HL-60 (cell line): ENCODE measurements around the gene TMX1.
A peak's percentile ranks its signal among the peaks of the same experiment; 100 is the strongest.
"Not testable (repeated sequence)": the region's sequence is repeated elsewhere in the genome, so short reads cannot be mapped to it uniquely, and the experiment has no call there.

Source experiments
- DNase-seq, 2 experiments: peaks; one replicate each; pipeline ENCODE4 v3.0.0-alpha.2; 2010 to 2020; ENCODE audit warnings: low read depth in 1 of 2, low spot score in 1 of 2
- H3K27ac ChIP-seq: fragments of 250-450 bp; sonication (Bioruptor Pico); replicated peaks from 2 replicates; pipeline ENCODE4 v1.5.1; 2020; ENCODE audit warnings: mild to moderate bottlenecking, moderate library complexity
- H3K27me3 ChIP-seq: fragments of 250-450 bp; sonication (Bioruptor Pico); 2 replicates; pipeline ENCODE4 v1.5.1; 2021; ENCODE audit warnings: mild to moderate bottlenecking, moderate library complexity; ENCODE audit not compliant: insufficient read depth, poor library complexity, severe bottlenecking
- H3K4me3 ChIP-seq: replicated peaks from 2 replicates; pipeline ENCODE4 v1.5.1; 2011; ENCODE audit warnings: mild to moderate bottlenecking, control low read depth, low read length; ENCODE audit not compliant: insufficient read depth
- GABPA ChIP-seq: IDR thresholded peaks from 2 replicates; pipeline ENCODE4 v1.6.1; 2012; ENCODE audit warnings: low read depth
- POLR2AphosphoS5 ChIP-seq: IDR thresholded peaks from 2 replicates; pipeline ENCODE4 v1.6.1; 2012; ENCODE audit warnings: low read depth
- SPI1 ChIP-seq: IDR thresholded peaks from 2 replicates; pipeline ENCODE4 v1.6.1; 2012; ENCODE audit warnings: low read depth, mild to moderate bottlenecking, borderline replicate concordance
- TF ChIP-seq, protein P1 (sequence below): IDR thresholded peaks from one replicate; pipeline ENCODE4 v1.5.1; 2011; ENCODE audit warnings: low read length, control low read depth, inconsistent platforms; ENCODE audit not compliant: insufficient read depth
- TF ChIP-seq, protein P2 (sequence below): IDR thresholded peaks from 2 replicates; pipeline ENCODE4 v1.6.1; 2012; ENCODE audit warnings: low read depth; ENCODE audit not compliant: insufficient replicate concordance

Gene TMX1

DNA sequence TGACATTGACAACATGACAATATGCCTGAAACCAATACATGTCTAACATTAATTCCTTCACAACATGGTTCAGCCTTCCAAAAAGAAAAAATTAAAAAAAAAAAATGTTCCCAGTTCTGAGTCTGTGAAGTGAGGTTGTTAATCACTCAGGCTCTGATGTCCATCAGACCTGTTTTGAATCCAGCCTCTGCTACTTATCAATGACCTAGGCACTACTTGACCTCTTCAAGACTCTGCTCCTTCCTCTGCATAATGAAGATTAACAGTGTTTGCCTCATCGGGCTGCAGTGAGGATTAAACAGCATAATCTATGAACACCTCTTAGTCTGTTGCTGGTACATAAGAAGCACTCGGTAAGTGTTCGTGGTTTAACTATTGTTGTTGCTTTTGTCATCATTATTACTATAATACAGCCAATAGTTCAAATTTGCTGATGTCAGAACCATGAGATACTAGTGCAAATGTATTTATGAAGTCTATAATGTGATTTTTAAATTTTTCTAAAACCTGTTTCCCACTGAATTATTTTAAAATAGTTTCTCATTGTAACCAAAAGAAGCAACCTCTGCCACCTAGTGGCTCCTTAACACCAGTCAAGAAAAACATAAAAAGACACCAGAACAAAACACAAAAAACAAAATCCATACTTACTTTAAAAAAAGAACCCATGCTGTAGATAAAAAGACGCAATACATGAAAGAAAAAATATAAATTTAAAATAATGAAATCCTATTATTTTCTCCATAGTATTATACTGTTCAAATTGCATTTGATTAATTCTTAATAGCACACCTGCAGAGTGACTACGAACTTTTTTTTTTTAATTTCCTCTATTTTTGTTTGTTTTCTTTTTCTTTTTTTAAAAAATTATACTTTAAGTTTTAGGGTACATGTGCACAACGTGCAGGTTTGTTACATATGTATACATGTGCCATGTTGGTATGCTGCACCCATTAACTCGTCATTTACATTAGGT is 20.3 kb upstream of the TMX1 start:
- TF ChIP-seq GABPA, result no peak
- TF ChIP-seq, protein P1, sequence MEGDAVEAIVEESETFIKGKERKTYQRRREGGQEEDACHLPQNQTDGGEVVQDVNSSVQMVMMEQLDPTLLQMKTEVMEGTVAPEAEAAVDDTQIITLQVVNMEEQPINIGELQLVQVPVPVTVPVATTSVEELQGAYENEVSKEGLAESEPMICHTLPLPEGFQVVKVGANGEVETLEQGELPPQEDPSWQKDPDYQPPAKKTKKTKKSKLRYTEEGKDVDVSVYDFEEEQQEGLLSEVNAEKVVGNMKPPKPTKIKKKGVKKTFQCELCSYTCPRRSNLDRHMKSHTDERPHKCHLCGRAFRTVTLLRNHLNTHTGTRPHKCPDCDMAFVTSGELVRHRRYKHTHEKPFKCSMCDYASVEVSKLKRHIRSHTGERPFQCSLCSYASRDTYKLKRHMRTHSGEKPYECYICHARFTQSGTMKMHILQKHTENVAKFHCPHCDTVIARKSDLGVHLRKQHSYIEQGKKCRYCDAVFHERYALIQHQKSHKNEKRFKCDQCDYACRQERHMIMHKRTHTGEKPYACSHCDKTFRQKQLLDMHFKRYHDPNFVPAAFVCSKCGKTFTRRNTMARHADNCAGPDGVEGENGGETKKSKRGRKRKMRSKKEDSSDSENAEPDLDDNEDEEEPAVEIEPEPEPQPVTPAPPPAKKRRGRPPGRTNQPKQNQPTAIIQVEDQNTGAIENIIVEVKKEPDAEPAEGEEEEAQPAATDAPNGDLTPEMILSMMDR, result peak; percentile 9
- TF ChIP-seq, protein P2, sequence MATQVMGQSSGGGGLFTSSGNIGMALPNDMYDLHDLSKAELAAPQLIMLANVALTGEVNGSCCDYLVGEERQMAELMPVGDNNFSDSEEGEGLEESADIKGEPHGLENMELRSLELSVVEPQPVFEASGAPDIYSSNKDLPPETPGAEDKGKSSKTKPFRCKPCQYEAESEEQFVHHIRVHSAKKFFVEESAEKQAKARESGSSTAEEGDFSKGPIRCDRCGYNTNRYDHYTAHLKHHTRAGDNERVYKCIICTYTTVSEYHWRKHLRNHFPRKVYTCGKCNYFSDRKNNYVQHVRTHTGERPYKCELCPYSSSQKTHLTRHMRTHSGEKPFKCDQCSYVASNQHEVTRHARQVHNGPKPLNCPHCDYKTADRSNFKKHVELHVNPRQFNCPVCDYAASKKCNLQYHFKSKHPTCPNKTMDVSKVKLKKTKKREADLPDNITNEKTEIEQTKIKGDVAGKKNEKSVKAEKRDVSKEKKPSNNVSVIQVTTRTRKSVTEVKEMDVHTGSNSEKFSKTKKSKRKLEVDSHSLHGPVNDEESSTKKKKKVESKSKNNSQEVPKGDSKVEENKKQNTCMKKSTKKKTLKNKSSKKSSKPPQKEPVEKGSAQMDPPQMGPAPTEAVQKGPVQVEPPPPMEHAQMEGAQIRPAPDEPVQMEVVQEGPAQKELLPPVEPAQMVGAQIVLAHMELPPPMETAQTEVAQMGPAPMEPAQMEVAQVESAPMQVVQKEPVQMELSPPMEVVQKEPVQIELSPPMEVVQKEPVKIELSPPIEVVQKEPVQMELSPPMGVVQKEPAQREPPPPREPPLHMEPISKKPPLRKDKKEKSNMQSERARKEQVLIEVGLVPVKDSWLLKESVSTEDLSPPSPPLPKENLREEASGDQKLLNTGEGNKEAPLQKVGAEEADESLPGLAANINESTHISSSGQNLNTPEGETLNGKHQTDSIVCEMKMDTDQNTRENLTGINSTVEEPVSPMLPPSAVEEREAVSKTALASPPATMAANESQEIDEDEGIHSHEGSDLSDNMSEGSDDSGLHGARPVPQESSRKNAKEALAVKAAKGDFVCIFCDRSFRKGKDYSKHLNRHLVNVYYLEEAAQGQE, result no peak
- no peaks in the 10 kb centered on the region for H3K27me3 ChIP-seq
- H3K4me3 ChIP-seq, result no peak overlapping the region
- no peak overlapping the region for H3K27ac ChIP-seq
- no peak for DNase-seq

DNA sequence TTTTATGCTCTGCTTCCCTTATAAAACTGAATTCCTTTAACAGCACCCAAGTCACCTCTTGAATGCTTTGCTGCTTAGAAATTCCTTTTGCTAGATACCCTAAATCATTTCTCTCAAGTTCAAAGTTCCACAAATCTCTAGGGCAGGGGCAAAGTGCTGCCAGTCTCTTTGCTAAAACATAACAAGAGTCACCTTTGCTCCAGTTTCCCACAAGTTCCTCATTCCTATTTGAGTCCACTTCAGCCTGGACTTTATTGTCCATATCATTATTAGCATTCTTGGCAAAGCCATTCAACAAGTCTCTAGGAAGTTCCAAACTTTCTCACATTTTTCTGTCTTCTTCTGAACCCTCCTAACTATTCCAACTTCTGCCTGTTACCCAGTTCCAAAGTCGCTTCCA is 16.6 kb upstream of the TMX1 start:
- not testable (repeated sequence) for DNase-seq, H3K4me3 ChIP-seq, H3K27ac ChIP-seq, H3K27me3 ChIP-seq

DNA sequence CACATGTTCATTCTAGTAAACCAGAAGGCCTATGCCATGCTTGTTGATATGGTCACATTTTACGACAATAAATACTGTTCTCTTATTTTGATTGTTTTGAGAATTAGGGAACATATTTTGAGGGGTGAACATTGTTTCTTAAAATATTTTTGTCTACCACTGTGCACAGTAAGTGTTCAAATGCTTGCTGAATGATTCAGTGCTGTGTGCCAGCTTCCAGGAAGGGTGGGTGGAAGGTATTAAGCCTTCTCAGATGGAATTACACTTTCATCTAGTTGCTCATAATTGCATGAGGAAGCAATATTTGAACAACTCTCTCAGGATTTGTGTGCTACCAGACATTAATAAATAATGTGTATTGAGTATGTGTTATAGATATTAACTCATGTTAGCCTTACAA is 15.5 kb upstream of the TMX1 start:
- TF ChIP-seq GABPA (no peak), SPI1 (no peak), POLR2AphosphoS5 (no peak)
- TF ChIP-seq, protein P1, result no peak
- TF ChIP-seq, protein P2, result no peak

DNA sequence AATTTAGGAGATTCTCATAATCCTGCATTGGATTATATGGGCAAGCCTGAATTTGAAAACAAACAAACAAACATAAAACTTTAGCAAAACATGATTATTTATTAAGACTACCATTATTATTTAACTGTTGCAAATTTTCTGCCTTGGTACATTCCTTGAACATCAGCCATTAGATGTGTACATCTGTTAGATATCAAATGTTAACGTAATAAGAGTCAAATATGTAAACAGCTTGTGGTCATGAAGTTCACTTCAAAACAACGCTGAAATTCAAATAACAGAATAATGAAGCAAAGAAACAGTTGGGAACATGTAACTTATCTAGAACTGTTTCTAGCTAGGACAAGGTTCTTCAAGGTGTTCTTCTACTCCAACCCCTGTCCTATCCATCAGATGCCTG is 14.3 kb upstream of the TMX1 start:
- DNase-seq, result no peak
- Histone ChIP-seq H3K4me3 (no peak overlapping the region), H3K27ac (no peak overlapping the region), H3K27me3 (no peaks in the 10 kb centered on the region)
- TF ChIP-seq, protein P2, result no peak
- TF ChIP-seq POLR2AphosphoS5 (no peak), GABPA (no peak), SPI1 (no peak)
- TF ChIP-seq, protein P1, result no peak

More for the DNA sequence above, 15.5 kb upstream of the TMX1 start:
- Histone ChIP-seq H3K27ac (no peak overlapping the region), H3K27me3 (no peaks in the 10 kb centered on the region), H3K4me3 (no peak overlapping the region)
- no peak for DNase-seq
